ENCODE data around the gene PIGR.

DNA sequence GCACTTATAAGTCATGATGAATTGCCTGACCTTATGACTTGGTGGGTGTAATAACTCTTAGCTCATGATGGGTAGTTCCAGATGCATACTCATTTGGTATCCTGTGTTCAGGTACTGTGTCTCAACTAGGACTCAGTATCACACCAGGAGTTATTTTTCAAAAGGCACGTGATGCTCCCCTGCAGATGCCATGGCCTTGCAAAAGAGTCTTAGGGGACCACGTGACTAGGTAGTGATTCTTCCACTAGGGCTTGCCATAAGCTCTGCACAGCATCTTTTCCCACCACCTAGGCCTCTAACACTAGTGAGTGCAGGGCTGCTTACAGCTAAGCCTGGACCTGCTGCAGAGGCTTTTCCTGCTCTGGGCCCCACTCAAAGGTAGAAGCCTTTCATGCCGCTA, 27.9 kb upstream of the PIGR start:
- TF ChIP-seq, protein P1, sequence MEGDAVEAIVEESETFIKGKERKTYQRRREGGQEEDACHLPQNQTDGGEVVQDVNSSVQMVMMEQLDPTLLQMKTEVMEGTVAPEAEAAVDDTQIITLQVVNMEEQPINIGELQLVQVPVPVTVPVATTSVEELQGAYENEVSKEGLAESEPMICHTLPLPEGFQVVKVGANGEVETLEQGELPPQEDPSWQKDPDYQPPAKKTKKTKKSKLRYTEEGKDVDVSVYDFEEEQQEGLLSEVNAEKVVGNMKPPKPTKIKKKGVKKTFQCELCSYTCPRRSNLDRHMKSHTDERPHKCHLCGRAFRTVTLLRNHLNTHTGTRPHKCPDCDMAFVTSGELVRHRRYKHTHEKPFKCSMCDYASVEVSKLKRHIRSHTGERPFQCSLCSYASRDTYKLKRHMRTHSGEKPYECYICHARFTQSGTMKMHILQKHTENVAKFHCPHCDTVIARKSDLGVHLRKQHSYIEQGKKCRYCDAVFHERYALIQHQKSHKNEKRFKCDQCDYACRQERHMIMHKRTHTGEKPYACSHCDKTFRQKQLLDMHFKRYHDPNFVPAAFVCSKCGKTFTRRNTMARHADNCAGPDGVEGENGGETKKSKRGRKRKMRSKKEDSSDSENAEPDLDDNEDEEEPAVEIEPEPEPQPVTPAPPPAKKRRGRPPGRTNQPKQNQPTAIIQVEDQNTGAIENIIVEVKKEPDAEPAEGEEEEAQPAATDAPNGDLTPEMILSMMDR (IDR thresholded peaks at IDR 0.05; ENCODE audit: borderline replicate concordance, extremely low read depth, low read length, poor library complexity, severe bottlenecking): no peak
- no peak for TF ChIP-seq EZH2 (IDR thresholded peaks at IDR 0.05; ENCODE audit: borderline replicate concordance, low read depth, low read length, severe bottlenecking)

Data from DND-41 (cell line).